NCI-H526 (cell line): ENCODE measurements around the gene ANKRD34A.

Source experiments
- DNase-seq, 2 experiments: peaks; one replicate each; lab custom pipeline; 2025; lab: John Stamatoyannopoulos, UW

ANKRD34A gene

DNA sequence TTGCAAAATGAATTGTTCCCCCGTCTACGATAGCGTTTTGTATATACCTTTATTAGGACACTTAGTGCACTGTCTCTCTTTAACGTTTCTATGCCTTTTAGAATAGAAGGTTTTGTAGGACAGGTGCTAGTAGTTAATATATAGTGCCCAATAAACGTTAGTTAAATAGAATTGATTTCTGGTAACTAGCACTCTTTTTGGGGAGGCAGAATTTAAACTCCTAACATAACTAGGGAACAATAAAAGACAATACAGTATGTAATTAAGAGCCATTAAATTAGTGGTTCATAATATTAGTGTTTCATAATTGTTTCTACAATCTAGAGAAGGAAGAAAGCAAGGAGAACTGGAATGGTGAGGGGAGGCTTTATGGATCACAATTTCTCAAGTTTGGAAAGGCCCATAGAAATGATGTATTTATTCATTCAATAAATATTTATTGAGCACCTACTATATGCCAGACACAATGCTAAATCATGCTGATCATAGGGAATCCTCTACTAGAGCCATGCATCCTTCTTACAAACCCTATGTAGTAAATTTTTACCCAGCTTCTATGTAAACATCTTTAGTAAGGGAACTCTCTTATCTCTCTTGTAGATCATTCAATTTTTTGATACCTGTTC, 857 bp upstream of the ANKRD34A start:
- DNase-seq = no peak

DNA sequence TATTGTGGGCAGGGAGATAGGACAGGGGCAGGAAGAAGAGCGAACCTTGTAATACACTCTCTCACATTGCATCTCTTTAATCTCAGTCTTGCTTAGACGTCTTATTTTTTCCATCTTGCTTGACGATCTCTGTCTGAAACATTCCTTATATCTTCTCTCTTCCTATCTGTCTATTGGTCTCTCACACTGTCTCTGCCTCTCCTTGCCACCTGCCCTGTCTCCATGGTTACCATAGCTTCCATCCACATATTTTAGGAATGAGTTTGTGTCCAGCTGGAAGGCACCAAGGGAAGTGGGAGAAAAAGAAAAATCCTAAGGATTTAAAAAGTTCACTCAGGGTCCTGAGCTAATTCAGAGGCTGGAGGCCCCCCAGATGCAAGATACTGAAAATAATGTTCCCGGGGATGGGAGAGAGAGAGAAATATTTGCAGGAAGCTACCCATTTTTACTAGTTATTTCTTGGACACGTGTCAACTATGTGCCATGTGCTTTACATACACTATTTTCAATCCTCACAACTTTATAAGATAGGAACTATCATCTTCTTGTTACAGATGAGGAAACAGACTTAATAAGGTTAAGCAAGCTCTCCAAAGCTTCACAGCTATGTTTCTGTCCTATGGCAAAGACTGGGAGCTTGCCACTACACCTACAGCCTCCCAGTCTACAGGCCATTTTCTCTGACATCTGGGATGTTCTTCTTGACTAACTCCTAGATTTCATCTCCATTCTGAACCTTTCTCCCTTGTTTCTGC, 933 bp downstream of the ANKRD34A start:
- DNase-seq = peak in 1 of 2 experiments; percentile 55

GRCh38 chr1:145962157-145963102, 1.9 kb downstream of the ANKRD34A start:
- DNase-seq = peak; percentile 22 to 61

GRCh38 chr1:145961425-145962156, 2.8 kb downstream of the ANKRD34A start:
- DNase-seq = peak; percentile 23 to 88

GRCh38 chr1:145961109-145961424, 3.3 kb downstream of the ANKRD34A start:
- DNase-seq = peak; percentile 42 to 61

DNA sequence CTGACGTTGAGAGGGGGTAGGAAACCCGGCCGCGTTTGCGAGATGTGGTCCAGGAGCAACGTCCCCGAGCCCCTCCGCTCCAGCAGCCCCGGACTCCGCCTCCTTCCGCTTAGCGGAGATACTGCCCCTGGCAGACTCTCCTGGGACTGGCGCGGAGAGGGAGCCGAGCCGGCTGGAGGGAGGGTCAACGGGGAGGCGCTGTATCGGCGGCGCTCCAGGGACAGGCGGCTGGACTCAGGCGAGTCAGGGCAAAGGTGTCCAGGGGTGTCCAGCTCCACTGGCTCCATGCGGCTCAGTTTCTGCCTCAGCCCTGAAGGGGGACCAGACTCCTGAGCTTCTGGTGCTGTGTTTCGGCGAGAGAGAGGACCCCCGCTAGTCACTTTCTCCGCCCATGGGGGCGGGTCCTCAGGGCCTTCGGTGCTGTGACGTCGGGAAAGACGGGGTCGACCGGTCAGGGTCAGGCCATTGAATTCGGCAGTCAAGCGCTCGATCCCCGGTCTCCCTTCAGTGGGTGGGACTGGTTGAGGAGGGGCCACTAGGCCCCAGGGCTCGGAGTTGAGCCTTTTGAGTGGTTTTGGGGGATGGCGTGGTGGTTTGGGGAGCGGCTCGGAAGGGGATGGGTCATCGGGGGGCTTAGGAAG, 3.8 kb downstream of the ANKRD34A start:
- DNase-seq = peak; percentile 64 to 93

DNA sequence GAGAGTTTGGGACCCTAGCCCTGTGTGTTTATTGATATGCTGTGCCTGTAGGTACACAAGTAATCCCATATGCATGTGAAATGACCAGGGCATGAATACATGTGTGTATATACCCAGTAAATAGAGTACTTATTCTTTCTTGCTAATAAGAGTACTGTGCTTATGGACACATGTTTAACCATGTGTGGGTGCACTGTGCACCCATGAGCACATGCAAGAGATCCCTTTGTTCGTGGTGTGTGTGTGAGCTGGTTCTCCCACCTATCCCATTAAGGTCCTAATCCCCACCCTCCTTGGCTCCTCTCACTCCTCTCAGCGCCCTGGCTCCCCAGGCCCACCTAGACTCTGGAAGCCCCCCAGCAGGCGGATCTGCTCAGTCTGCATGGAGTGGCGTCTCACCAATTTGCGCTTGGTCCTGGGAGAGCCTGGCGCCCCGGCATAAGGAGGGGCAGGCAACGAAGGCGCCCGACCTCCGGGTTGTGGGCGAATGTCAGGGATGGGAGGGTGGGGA, 4.4 kb downstream of the ANKRD34A start:
- DNase-seq = peak in 1 of 2 experiments; percentile 52

DNA sequence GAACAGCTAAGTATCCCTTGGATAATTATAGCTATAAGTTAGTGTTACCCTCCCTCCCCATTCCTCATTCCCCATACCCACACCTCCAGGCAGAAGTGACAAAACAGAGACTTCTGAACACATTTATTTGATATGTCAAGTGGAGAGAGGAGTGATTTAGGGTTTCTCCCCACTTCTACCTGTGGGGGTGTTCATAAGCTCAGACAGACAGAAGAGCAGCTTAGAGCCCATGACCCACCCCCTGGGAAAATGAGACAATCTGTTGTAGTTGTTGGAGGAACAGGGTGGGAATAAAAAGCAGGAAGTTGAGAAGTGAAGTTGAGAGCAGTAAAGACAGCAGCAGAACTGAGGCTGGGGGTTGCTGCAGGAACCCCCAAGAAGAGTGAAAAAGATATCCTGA, 5.0 kb downstream of the ANKRD34A start:
- no peak for DNase-seq

DNA sequence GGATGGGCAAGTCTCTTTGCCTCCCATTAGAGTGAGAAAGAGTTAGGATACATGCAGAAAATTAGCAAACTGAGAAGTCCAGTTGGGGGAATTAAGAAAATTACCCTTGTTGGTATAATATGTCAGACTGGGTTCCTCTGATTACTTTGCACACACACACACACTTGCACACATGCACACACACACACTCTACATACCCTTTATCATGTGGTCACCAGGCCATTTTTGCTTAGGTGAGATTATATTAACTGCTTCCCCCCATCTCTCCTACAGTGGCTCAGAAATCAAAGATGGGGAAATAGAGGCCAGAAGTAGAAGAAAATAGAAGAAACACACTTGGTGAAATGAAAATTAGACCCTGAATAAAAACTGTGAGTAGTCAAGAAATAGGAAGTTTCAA, 5.6 kb downstream of the ANKRD34A start:
- DNase-seq = no peak

GRCh38 chr1:145957443-145958319, 6.7 kb downstream of the ANKRD34A start, which contains the start of gene LIX1L:
LIX1L (minus strand) TSS chr1:145958017; CDS start chr1:145957927, 90 bp downstream.
- peak; percentile 99 to 100 for DNase-seq

- DNase-seq = peak in 1 of 2 experiments; percentile 48
These were observed 7.5 kb downstream of the ANKRD34A start for GRCh38 chr1:145956781-145957442.

- DNase-seq = no peak
These were observed 8.0 kb downstream of the ANKRD34A start for GRCh38 chr1:145956361-145956760.

DNA sequence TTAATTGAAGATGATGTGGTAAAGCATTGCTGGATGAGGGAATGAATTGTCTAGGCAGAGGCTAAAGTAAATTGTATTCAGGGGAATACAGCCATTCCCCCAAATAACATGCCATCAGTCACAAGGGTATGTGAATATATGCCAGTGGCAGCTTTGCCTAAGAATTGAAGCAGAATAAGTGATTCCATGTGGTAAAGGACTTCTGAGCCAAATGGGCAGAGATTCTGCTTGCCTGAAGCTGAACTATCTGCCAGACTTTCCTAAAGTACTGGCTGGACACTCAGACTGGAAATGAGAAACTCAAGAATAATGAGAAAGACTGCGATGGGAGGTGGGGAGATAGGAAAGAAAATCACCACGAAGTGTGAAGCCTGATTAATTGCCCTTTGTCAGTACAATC, 8.9 kb downstream of the ANKRD34A start:
- DNase-seq = no peak

DNA sequence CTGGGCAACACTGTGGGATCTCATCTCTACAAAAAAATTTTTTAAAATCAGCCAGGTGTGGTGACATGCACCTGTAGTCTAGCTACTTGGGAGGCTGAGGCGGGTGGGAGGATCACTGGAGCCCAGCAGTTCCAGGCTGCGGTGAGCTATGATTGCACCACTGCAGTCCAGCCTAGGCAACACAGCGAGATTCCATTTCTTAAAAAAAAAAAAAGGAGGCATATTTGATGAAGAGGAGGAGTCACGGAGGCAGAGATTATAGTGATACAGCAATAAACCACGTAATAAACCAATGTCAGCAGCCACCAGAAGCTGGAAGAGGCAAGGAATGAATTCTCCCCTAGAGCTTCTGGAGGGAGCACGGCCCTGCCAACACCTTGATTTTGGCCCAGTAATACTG, 10.5 kb downstream of the ANKRD34A start:
- no peak for DNase-seq

DNA sequence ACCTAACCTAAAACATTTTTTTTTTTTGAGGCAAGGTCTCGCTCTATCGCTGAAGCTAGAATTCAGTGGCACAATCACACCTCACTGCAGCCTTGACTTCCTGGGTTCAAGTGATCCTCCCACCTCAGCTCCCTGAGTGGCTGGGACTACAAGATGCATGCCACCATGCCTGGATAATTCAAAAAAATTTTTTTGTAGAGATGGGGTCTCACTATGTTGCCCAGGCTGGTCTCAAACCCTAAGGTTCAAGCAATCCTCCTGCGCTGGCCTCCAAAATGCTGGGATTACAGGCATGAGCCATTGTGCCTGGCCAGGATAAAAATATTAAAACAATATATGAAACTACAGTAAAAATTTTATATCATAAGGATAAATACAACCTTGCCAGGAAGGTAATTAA, 11.5 kb downstream of the ANKRD34A start:
- DNase-seq = no peak

GRCh38 chr1:145951526-145951925, 12.8 kb downstream of the ANKRD34A start:
- no peak for DNase-seq

- DNase-seq = no peak
These were observed 15.2 kb downstream of the ANKRD34A start for GRCh38 chr1:145949219-145949618.

DNA sequence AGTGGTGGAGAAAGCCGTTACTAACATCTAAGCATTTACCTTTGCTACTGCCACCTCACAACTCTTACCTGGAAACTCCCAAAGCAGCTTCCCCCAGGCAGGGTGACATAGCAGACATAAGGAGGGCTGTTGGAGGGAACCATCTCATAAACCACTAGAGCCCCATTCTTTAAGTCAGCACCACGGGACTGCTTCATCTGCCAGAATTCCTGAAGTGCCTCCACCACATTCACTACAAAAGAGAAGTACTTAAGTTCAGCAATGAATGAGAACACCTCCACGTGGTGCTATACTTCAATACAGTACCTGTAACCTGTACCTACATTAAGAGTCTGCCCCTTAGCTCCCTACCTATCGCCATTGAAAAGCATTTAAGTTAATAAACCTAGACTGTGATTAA, 16.8 kb downstream of the ANKRD34A start:
- no peak for DNase-seq

GRCh38 chr1:145946477-145946986, 17.8 kb downstream of the ANKRD34A start:
- no peak for DNase-seq
